ACC112 (cell line): ENCODE results near the gene TMC7.

Experiments
- H2AFZ ChIP-seq: fragments of 200-600 bp; sonication (generic); one replicate; pipeline ENCODE4 v1.6.0; 2017; ENCODE audit warnings: antibody characterized with exemption, low read length; ENCODE audit not compliant: unreplicated experiment
- H3K27ac ChIP-seq: fragments of 200-600 bp; sonication (generic); 2 replicates; pipeline ENCODE4 v1.5.1; 2014; ENCODE audit warnings: low read depth, mild to moderate bottlenecking, antibody characterized with exemption, low read length, moderate library complexity
- H3K27me3 ChIP-seq: fragments of 200-600 bp; sonication (generic); 2 replicates; pipeline ENCODE4 v1.6.1; 2014; ENCODE audit warnings: mild to moderate bottlenecking, antibody characterized with exemption, low read length, moderate library complexity, mixed read lengths; ENCODE audit not compliant: insufficient read depth
- H3K36me3 ChIP-seq: fragments of 200-600 bp; sonication (generic); 2 replicates; pipeline ENCODE4 v1.6.1; 2016; ENCODE audit warnings: mild to moderate bottlenecking, antibody characterized with exemption, low read length, moderate library complexity, mixed read lengths; ENCODE audit not compliant: insufficient read depth
- H3K4me1 ChIP-seq: fragments of 200-600 bp; sonication (generic); one replicate; pipeline ENCODE4 v1.6.1; 2016; ENCODE audit warnings: low read length, mixed read lengths; ENCODE audit not compliant: insufficient read depth, unreplicated experiment, control insufficient read depth
- H3K4me3 ChIP-seq: fragments of 200-600 bp; sonication (generic); 2 replicates; pipeline ENCODE4 v1.5.1; 2014; ENCODE audit warnings: mild to moderate bottlenecking, low read depth, low read length
- H3K79me2 ChIP-seq: fragments of 200-600 bp; sonication (generic); one replicate; pipeline ENCODE4 v1.6.0; 2016; ENCODE audit warnings: low read length; ENCODE audit not compliant: control insufficient read depth, unreplicated experiment, insufficient read depth

TMC7 gene

GRCh38 chr16:18983565-18984434 lies at the start of gene TMC7:
Gene TMC7 (plus strand): TSS chr16:18983934. CDS start chr16:18984064, 130 bp downstream.
- Histone ChIP-seq H3K79me2 (no peaks in the 10 kb centered on the region), H3K27me3 (0 out of 2 replicates have a peak, but pooled peaks cover 8% of the 10 kb centered on the region), H3K4me3 (peak within 1 kb of the TSS; percentile 78), H3K36me3 (no peaks in the 10 kb centered on the region), H3K4me1 (no peaks in the 10 kb centered on the region), H3K27ac (no peak within 1 kb of the TSS), H2AFZ (peak within 1 kb of the TSS; percentile 9)

- no peak overlapping the region for H3K27ac ChIP-seq
- H3K79me2 ChIP-seq: no peaks in the 10 kb centered on the region
- no peak overlapping the region for H2AFZ ChIP-seq
- H3K27me3 ChIP-seq: no peaks in the 10 kb centered on the region
- peaks cover 17% of the 10 kb centered on the region for H3K4me1 ChIP-seq
- no peak overlapping the region for H3K4me3 ChIP-seq
- no peaks in the 10 kb centered on the region for H3K36me3 ChIP-seq
Observed at GRCh38 chr16:18936727-18937340, 46.9 kb upstream of the TMC7 start.

- H3K27me3 ChIP-seq: no peaks in the 10 kb centered on the region
- no peak overlapping the region for H2AFZ ChIP-seq
- H3K36me3 ChIP-seq: no peaks in the 10 kb centered on the region
- no peaks in the 10 kb centered on the region for H3K79me2 ChIP-seq
- peaks cover 12% of the 10 kb centered on the region for H3K4me1 ChIP-seq
- no peak overlapping the region for H3K27ac ChIP-seq
- H3K4me3 ChIP-seq: no peak overlapping the region
Observed at GRCh38 chr16:18937390-18937789, 46.3 kb upstream of the TMC7 start.

GRCh38 chr16:18938986-18939385 lies 44.7 kb upstream of the TMC7 start:
- no peaks in the 10 kb centered on the region for H3K27me3 ChIP-seq
- H3K4me3 ChIP-seq: no peak overlapping the region
- H3K36me3 ChIP-seq: no peaks in the 10 kb centered on the region
- no peak overlapping the region for H2AFZ ChIP-seq
- no peaks in the 10 kb centered on the region for H3K79me2 ChIP-seq
- no peaks in the 10 kb centered on the region for H3K4me1 ChIP-seq
- H3K27ac ChIP-seq: no peak overlapping the region

GRCh38 chr16:18941471-18941870 lies 42.3 kb upstream of the TMC7 start:
- H3K4me1 ChIP-seq: no peaks in the 10 kb centered on the region
- no peaks in the 10 kb centered on the region for H3K36me3 ChIP-seq
- H3K27ac ChIP-seq: no peak overlapping the region
- no peaks in the 10 kb centered on the region for H3K79me2 ChIP-seq
- H3K4me3 ChIP-seq: no peak overlapping the region
- H3K27me3 ChIP-seq: no peaks in the 10 kb centered on the region
- no peak overlapping the region for H2AFZ ChIP-seq

- no peaks in the 10 kb centered on the region for H3K27me3 ChIP-seq
- H3K36me3 ChIP-seq: no peaks in the 10 kb centered on the region
- H3K79me2 ChIP-seq: no peaks in the 10 kb centered on the region
- no peak overlapping the region for H3K27ac ChIP-seq
- no peak overlapping the region for H2AFZ ChIP-seq
- H3K4me1 ChIP-seq: no peaks in the 10 kb centered on the region
- no peak overlapping the region for H3K4me3 ChIP-seq
Observed at GRCh38 chr16:18942061-18942460, 41.7 kb upstream of the TMC7 start.

GRCh38 chr16:18943414-18943813 lies 40.3 kb upstream of the TMC7 start:
- H3K36me3 ChIP-seq: no peaks in the 10 kb centered on the region
- H2AFZ ChIP-seq: no peak overlapping the region
- no peak overlapping the region for H3K4me3 ChIP-seq
- no peaks in the 10 kb centered on the region for H3K4me1 ChIP-seq
- no peaks in the 10 kb centered on the region for H3K27me3 ChIP-seq
- H3K79me2 ChIP-seq: no peaks in the 10 kb centered on the region
- H3K27ac ChIP-seq: no peak overlapping the region

GRCh38 chr16:18945233-18945632 lies 38.5 kb upstream of the TMC7 start:
- Histone ChIP-seq H3K27ac (no peak overlapping the region), H2AFZ (no peak overlapping the region), H3K4me3 (peak overlapping the region; percentile 71), H3K36me3 (no peaks in the 10 kb centered on the region), H3K27me3 (no peaks in the 10 kb centered on the region), H3K4me1 (no peaks in the 10 kb centered on the region), H3K79me2 (no peaks in the 10 kb centered on the region)

- H3K4me1 ChIP-seq: no peaks in the 10 kb centered on the region
- H3K36me3 ChIP-seq: no peaks in the 10 kb centered on the region
- H3K4me3 ChIP-seq: no peak overlapping the region
- no peak overlapping the region for H3K27ac ChIP-seq
- no peaks in the 10 kb centered on the region for H3K27me3 ChIP-seq
- no peak overlapping the region for H2AFZ ChIP-seq
- H3K79me2 ChIP-seq: no peaks in the 10 kb centered on the region
Observed at GRCh38 chr16:18948372-18949020, 35.2 kb upstream of the TMC7 start.

GRCh38 chr16:18950469-18951185 lies 33.1 kb upstream of the TMC7 start:
- no peaks in the 10 kb centered on the region for H3K4me1 ChIP-seq
- no peak overlapping the region for H3K27ac ChIP-seq
- no peak overlapping the region for H3K4me3 ChIP-seq
- no peaks in the 10 kb centered on the region for H3K79me2 ChIP-seq
- no peak overlapping the region for H2AFZ ChIP-seq
- no peaks in the 10 kb centered on the region for H3K36me3 ChIP-seq
- H3K27me3 ChIP-seq: no peaks in the 10 kb centered on the region
